Activated naive CD4-positive, alpha-beta T cell treated with anti-CD3 and anti-CD28 coated beads, Interleukin-2, amount 50 U/mL, for 24 hours (primary cell): Measurements from ENCODE around the gene NOTCH3.

ENCODE experiments used
- H3K27ac Mint-ChIP-seq: one replicate; pipeline ENCODE4 v1.8.0; 2021; ENCODE audit warnings: mild to moderate bottlenecking, mixed read lengths
- H3K27me3 Mint-ChIP-seq: one replicate; pipeline ENCODE4 v1.8.0; 2021; ENCODE audit warnings: mixed read lengths
- H3K36me3 Mint-ChIP-seq: one replicate; pipeline ENCODE4 v1.8.0; 2021; ENCODE audit warnings: mixed read lengths
- H3K4me1 Mint-ChIP-seq: one replicate; pipeline ENCODE4 v1.8.0; 2021; ENCODE audit warnings: mixed read lengths
- H3K4me3 Mint-ChIP-seq: one replicate; pipeline ENCODE4 v1.8.0; 2021; ENCODE audit warnings: mild to moderate bottlenecking, mixed read lengths
- H3K9me3 Mint-ChIP-seq: one replicate; pipeline ENCODE4 v1.8.0; 2021; ENCODE audit warnings: mixed read lengths

NOTCH3 gene

GRCh38 chr19:15240515-15240914 lies 39.7 kb upstream of the NOTCH3 start:
- H3K4me1 Mint-ChIP-seq: no peaks in the 10 kb centered on the region
- no peaks in the 10 kb centered on the region for H3K27me3 Mint-ChIP-seq
- H3K36me3 Mint-ChIP-seq: peaks cover 13% of the 10 kb centered on the region
- no peak overlapping the region for H3K27ac Mint-ChIP-seq
- H3K9me3 Mint-ChIP-seq: no peaks in the 10 kb centered on the region
- H3K4me3 Mint-ChIP-seq: no peak overlapping the region

- H3K36me3 Mint-ChIP-seq: peaks cover 13% of the 10 kb centered on the region
- H3K4me3 Mint-ChIP-seq: no peak overlapping the region
- peak overlapping the region; percentile 10 for H3K27ac Mint-ChIP-seq
- no peaks in the 10 kb centered on the region for H3K9me3 Mint-ChIP-seq
- H3K27me3 Mint-ChIP-seq: peaks cover 4% of the 10 kb centered on the region
- H3K4me1 Mint-ChIP-seq: no peaks in the 10 kb centered on the region
These were observed 38.6 kb upstream of the NOTCH3 start for GRCh38 chr19:15239337-15239949.

- Mint-ChIP-seq H3K27ac (no peak overlapping the region), H3K36me3 (peaks cover 11% of the 10 kb centered on the region), H3K4me3 (no peak overlapping the region), H3K27me3 (peaks cover 5% of the 10 kb centered on the region), H3K4me1 (peaks cover 4% of the 10 kb centered on the region), H3K9me3 (no peaks in the 10 kb centered on the region)
These were observed 37.9 kb upstream of the NOTCH3 start for GRCh38 chr19:15238639-15239155.

- H3K27me3 Mint-ChIP-seq: peaks cover 5% of the 10 kb centered on the region
- no peak overlapping the region for H3K27ac Mint-ChIP-seq
- peaks cover 8% of the 10 kb centered on the region for H3K4me1 Mint-ChIP-seq
- H3K4me3 Mint-ChIP-seq: no peak overlapping the region
- H3K9me3 Mint-ChIP-seq: no peaks in the 10 kb centered on the region
- H3K36me3 Mint-ChIP-seq: peaks cover 8% of the 10 kb centered on the region
These were observed 37.2 kb upstream of the NOTCH3 start for GRCh38 chr19:15237759-15238638.

GRCh38 chr19:15236886-15237285 lies 36.1 kb upstream of the NOTCH3 start:
- no peak overlapping the region for H3K4me3 Mint-ChIP-seq
- H3K27ac Mint-ChIP-seq: no peak overlapping the region
- no peaks in the 10 kb centered on the region for H3K9me3 Mint-ChIP-seq
- peaks cover 17% of the 10 kb centered on the region for H3K4me1 Mint-ChIP-seq
- peaks cover 8% of the 10 kb centered on the region for H3K36me3 Mint-ChIP-seq
- H3K27me3 Mint-ChIP-seq: peaks cover 7% of the 10 kb centered on the region

GRCh38 chr19:15235781-15236180 lies 35.0 kb upstream of the NOTCH3 start:
- Mint-ChIP-seq H3K4me1 (peaks cover 17% of the 10 kb centered on the region), H3K27me3 (peaks cover 13% of the 10 kb centered on the region), H3K27ac (no peak overlapping the region), H3K4me3 (no peak overlapping the region), H3K9me3 (no peaks in the 10 kb centered on the region), H3K36me3 (peaks cover 8% of the 10 kb centered on the region)

- no peak overlapping the region for H3K4me3 Mint-ChIP-seq
- peaks cover 8% of the 10 kb centered on the region for H3K36me3 Mint-ChIP-seq
- peak overlapping the region; percentile 84 for H3K27ac Mint-ChIP-seq
- H3K9me3 Mint-ChIP-seq: no peaks in the 10 kb centered on the region
- H3K27me3 Mint-ChIP-seq: peaks cover 15% of the 10 kb centered on the region
- H3K4me1 Mint-ChIP-seq: peaks cover 17% of the 10 kb centered on the region
These were observed 33.8 kb upstream of the NOTCH3 start for GRCh38 chr19:15234431-15235130.

GRCh38 chr19:15231271-15231670 lies 30.5 kb upstream of the NOTCH3 start:
- H3K4me1 Mint-ChIP-seq: peaks cover 17% of the 10 kb centered on the region
- peak overlapping the region; percentile 19 for H3K4me3 Mint-ChIP-seq
- no peaks in the 10 kb centered on the region for H3K9me3 Mint-ChIP-seq
- peaks cover 18% of the 10 kb centered on the region for H3K27me3 Mint-ChIP-seq
- H3K27ac Mint-ChIP-seq: no peak overlapping the region
- H3K36me3 Mint-ChIP-seq: peaks cover 2% of the 10 kb centered on the region

GRCh38 chr19:15227261-15227660 lies 26.5 kb upstream of the NOTCH3 start:
- H3K27me3 Mint-ChIP-seq: peaks cover 25% of the 10 kb centered on the region
- no peaks in the 10 kb centered on the region for H3K9me3 Mint-ChIP-seq
- peaks cover 2% of the 10 kb centered on the region for H3K36me3 Mint-ChIP-seq
- H3K27ac Mint-ChIP-seq: no peak overlapping the region
- H3K4me1 Mint-ChIP-seq: peaks cover 19% of the 10 kb centered on the region
- H3K4me3 Mint-ChIP-seq: no peak overlapping the region

GRCh38 chr19:15225760-15226159 lies 25.0 kb upstream of the NOTCH3 start:
- H3K27ac Mint-ChIP-seq: no peak overlapping the region
- no peaks in the 10 kb centered on the region for H3K9me3 Mint-ChIP-seq
- peaks cover 17% of the 10 kb centered on the region for H3K4me1 Mint-ChIP-seq
- H3K27me3 Mint-ChIP-seq: peaks cover 18% of the 10 kb centered on the region
- peaks cover 2% of the 10 kb centered on the region for H3K36me3 Mint-ChIP-seq
- H3K4me3 Mint-ChIP-seq: no peak overlapping the region

- H3K36me3 Mint-ChIP-seq: peaks cover 2% of the 10 kb centered on the region
- peaks cover 17% of the 10 kb centered on the region for H3K4me1 Mint-ChIP-seq
- H3K27ac Mint-ChIP-seq: no peak overlapping the region
- peak overlapping the region; percentile 86 for H3K4me3 Mint-ChIP-seq
- no peaks in the 10 kb centered on the region for H3K9me3 Mint-ChIP-seq
- peaks cover 15% of the 10 kb centered on the region for H3K27me3 Mint-ChIP-seq
These were observed 23.0 kb upstream of the NOTCH3 start for GRCh38 chr19:15223649-15224361.

GRCh38 chr19:15222738-15223648 lies 22.2 kb upstream of the NOTCH3 start:
- H3K9me3 Mint-ChIP-seq: no peaks in the 10 kb centered on the region
- H3K4me1 Mint-ChIP-seq: peaks cover 17% of the 10 kb centered on the region
- peaks cover 2% of the 10 kb centered on the region for H3K36me3 Mint-ChIP-seq
- peak overlapping the region; percentile 86 for H3K4me3 Mint-ChIP-seq
- H3K27ac Mint-ChIP-seq: no peak overlapping the region
- peaks cover 15% of the 10 kb centered on the region for H3K27me3 Mint-ChIP-seq

- no peak overlapping the region for H3K4me3 Mint-ChIP-seq
- H3K4me1 Mint-ChIP-seq: peaks cover 17% of the 10 kb centered on the region
- no peaks in the 10 kb centered on the region for H3K9me3 Mint-ChIP-seq
- peaks cover 2% of the 10 kb centered on the region for H3K36me3 Mint-ChIP-seq
- H3K27me3 Mint-ChIP-seq: peaks cover 12% of the 10 kb centered on the region
- no peak overlapping the region for H3K27ac Mint-ChIP-seq
These were observed 20.0 kb upstream of the NOTCH3 start for GRCh38 chr19:15220833-15221232.

GRCh38 chr19:15218501-15218900 lies 17.7 kb upstream of the NOTCH3 start:
- Mint-ChIP-seq H3K27me3 (peaks cover 7% of the 10 kb centered on the region), H3K9me3 (no peaks in the 10 kb centered on the region), H3K36me3 (peaks cover 2% of the 10 kb centered on the region), H3K27ac (no peak overlapping the region), H3K4me1 (peaks cover 13% of the 10 kb centered on the region), H3K4me3 (no peak overlapping the region)
